Endothelial cell of umbilical vein (primary cell): Measurements from ENCODE around the gene CKB.

Source experiments
- GATA2 ChIP-seq: IDR thresholded peaks from 2 replicates; pipeline ENCODE4 v1.7.0; 2011; ENCODE audit warnings: low read depth, mild to moderate bottlenecking, moderate library complexity, mixed read lengths, low read length; ENCODE audit not compliant: insufficient read length, insufficient read depth
- POLR2A ChIP-seq: IDR thresholded peaks from 2 replicates; pipeline ENCODE4 v1.6.1; 2012; ENCODE audit warnings: low read depth, mild to moderate bottlenecking, control low read depth, low read length
- POLR2AphosphoS5 ChIP-seq: IDR thresholded peaks from 2 replicates; pipeline ENCODE4 v1.6.1; 2012; ENCODE audit warnings: low read depth, mild to moderate bottlenecking, control low read depth, low read length, moderate library complexity; ENCODE audit not compliant: insufficient read depth

GRCh38 chr14:103536693-103537092 lies 14.1 kb upstream of the CKB start:
- no peak for TF ChIP-seq GATA2
- TF ChIP-seq POLR2A = no peak
- TF ChIP-seq POLR2AphosphoS5 = no peak
